C4-2B (cell line): Measurements from ENCODE around the gene ZC3H12C.

Source experiments
- H3K27ac ChIP-seq: fragments of 450-650 bp; 2 replicates; pipeline ENCODE4 v1.5.1; 2017
- CTCF ChIP-seq: fragments of 450-650 bp; conservative IDR thresholded peaks from 2 replicates; pipeline ENCODE4 v1.5.1; 2017; ENCODE audit warnings: mild to moderate bottlenecking
- ZFX ChIP-seq: fragments of 450-650 bp; IDR thresholded peaks from 2 replicates; pipeline ENCODE4 v1.6.1; 2017

The ZC3H12C gene

GRCh38 chr11:110123003-110123402, 29.8 kb downstream of the ZC3H12C start:
- no peak for TF ChIP-seq ZFX
- TF ChIP-seq CTCF: no peak
- no peak overlapping the region for H3K27ac ChIP-seq

- no peak overlapping the region for H3K27ac ChIP-seq
- no peak for TF ChIP-seq CTCF
- no peak for TF ChIP-seq ZFX
Observed at GRCh38 chr11:110124605-110125004, 31.4 kb downstream of the ZC3H12C start.

GRCh38 chr11:110125632-110126031, 32.4 kb downstream of the ZC3H12C start:
- H3K27ac ChIP-seq: no peak overlapping the region

GRCh38 chr11:110126936-110127335, 33.7 kb downstream of the ZC3H12C start:
- TF ChIP-seq ZFX (no peak), CTCF (no peak)
- H3K27ac ChIP-seq: no peak overlapping the region

More at GRCh38 chr11:110125632-110126031, 32.4 kb downstream of the ZC3H12C start:
- TF ChIP-seq CTCF: no peak
- TF ChIP-seq ZFX: no peak

GRCh38 chr11:110128161-110128560, 35.0 kb downstream of the ZC3H12C start:
- no peak overlapping the region for H3K27ac ChIP-seq
- TF ChIP-seq CTCF (no peak), ZFX (no peak)

- TF ChIP-seq CTCF (no peak), ZFX (no peak)
- no peak overlapping the region for H3K27ac ChIP-seq
Observed at GRCh38 chr11:110130642-110131238, 37.5 kb downstream of the ZC3H12C start.

GRCh38 chr11:110131386-110132123, 38.4 kb downstream of the ZC3H12C start:
- H3K27ac ChIP-seq: no peak overlapping the region

More at GRCh38 chr11:110131386-110132123, 38.4 kb downstream of the ZC3H12C start:
- TF ChIP-seq ZFX: no peak
- TF ChIP-seq CTCF: no peak
